SJSA1 (cell line): ENCODE results near the gene LYZL1. TPM values are rescaled to one million over a fixed set of nuclear protein-coding genes. Genes with fewer than 3 reads are reported as not detected.
A peak's percentile ranks its signal among the peaks of the same experiment; 100 is the strongest.
"Not testable (repeated sequence)": the region's sequence is repeated elsewhere in the genome, so short reads cannot be mapped to it uniquely, and the experiment has no call there.

ENCODE experiments used
- DNase-seq, 2 experiments: peaks; one replicate each; pipeline ENCODE4 v3.0.0-alpha.2; 2015 to 2020; ENCODE audit warnings: low spot score in 2 of 2, low read depth in 1 of 2
- H3K27ac ChIP-seq: fragments of 250-450 bp; sonication (Bioruptor Pico); 2 replicates; pipeline ENCODE4 v1.5.1; 2020; ENCODE audit warnings: mild to moderate bottlenecking, moderate library complexity
- H3K27me3 ChIP-seq: fragments of 250-450 bp; sonication (Bioruptor Pico); replicated peaks from 2 replicates; pipeline ENCODE4 v1.5.1; 2020; ENCODE audit warnings: mild to moderate bottlenecking, moderate library complexity
- H3K36me3 ChIP-seq: fragments of 250-450 bp; sonication (Bioruptor Pico); 2 replicates; pipeline ENCODE4 v1.5.1; 2020; ENCODE audit warnings: mild to moderate bottlenecking
- H3K4me1 ChIP-seq: fragments of 250-450 bp; sonication (Bioruptor Pico); replicated peaks from 2 replicates; pipeline ENCODE4 v1.6.1; 2021; ENCODE audit warnings: mild to moderate bottlenecking
- H3K4me3 ChIP-seq: fragments of 250-450 bp; sonication (Bioruptor Pico); 2 replicates; pipeline ENCODE4 v1.5.1; 2020; ENCODE audit warnings: mild to moderate bottlenecking
- H3K9me3 ChIP-seq: fragments of 250-450 bp; sonication (Bioruptor Pico); replicated peaks from 2 replicates; pipeline ENCODE4 v1.5.1; 2020; ENCODE audit warnings: mild to moderate bottlenecking
- total RNA-seq: library from RNA; depleted of rRNA; stranded (reverse); fragments of >200 nt; shearing (Covaris generic); gene quantifications from 2 replicates; pipeline ENCODE4 v1.2.3, GENCODE V29; 2014

Gene LYZL1
- total RNA-seq, 1 experiment from 2014 or later = not detected

DNA sequence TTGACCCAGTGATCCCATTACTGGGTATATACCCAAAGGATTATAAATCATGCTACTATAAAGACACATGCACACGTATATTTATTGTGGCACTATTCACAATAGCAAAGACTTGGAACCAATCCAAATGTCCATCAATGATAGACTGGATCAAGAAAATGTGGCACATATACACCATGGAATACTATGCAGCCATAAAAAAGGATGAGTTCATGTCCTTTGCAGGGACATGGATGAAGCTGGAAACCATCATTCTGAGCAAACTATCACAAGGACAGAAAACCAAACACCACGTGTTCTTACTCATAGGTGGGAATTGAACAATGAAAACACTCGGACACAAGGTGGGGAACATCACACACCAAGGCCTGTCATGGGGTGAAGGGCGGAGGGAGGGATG is 48.7 kb downstream of the LYZL1 start:
- H3K27me3 ChIP-seq, H3K9me3 ChIP-seq, H3K27ac ChIP-seq, H3K36me3 ChIP-seq, DNase-seq, H3K4me1 ChIP-seq, H3K4me3 ChIP-seq: not testable (repeated sequence)

GRCh38 chr10:29343607-29344038 is 54.8 kb downstream of the LYZL1 start:
- H3K4me1 ChIP-seq = peaks cover 55% of the 10 kb centered on the region
- no peaks in the 10 kb centered on the region for H3K27me3 ChIP-seq
- 0 out of 2 replicates have a peak, but pooled peaks cover 5% of the 10 kb centered on the region for H3K9me3 ChIP-seq
- H3K4me3 ChIP-seq = no peak overlapping the region
- H3K36me3 ChIP-seq = no peaks in the 10 kb centered on the region
- peak overlapping the region; percentile 100 for H3K27ac ChIP-seq
- DNase-seq = no peak

DNA sequence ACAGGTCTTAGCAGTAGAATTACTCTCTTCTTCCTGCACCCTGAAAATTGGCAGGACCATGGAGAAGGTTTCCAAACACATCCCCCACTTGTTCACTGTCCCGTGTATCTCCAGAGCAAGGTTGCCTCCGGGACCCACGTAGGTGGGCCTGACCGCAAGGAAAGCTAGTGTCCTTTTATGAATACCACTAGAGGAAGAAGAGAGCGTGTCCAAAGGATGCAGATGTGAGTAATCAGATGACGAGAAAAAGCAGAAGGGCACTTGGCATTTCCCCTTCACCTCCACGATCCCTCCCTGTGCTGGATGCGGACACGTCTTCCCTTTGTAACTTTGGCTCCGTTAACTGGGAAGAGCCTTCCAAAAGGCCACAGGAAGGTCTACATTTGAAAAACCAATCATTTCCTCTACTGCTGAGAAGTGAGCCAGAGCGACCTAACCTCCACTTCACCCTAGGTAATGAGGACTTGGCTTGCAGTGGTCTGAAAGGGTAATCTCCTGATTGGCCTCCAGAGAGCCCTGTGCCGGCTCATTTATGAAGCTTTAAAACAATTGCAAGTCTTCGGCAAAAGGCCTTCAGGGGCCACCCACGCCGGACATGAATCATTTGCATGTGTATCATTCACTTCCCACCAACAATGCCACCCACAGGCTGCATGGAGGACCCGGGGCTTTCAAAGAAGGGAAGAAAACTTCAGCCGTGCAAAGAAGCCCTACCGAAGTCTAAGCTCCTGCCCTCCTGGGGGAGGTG is 55.4 kb downstream of the LYZL1 start:
- H3K27ac ChIP-seq = peak overlapping the region; percentile 100
- peak; percentile 99 for DNase-seq
- H3K4me1 ChIP-seq = peaks cover 55% of the 10 kb centered on the region
- no peak overlapping the region for H3K4me3 ChIP-seq
- H3K9me3 ChIP-seq = 0 out of 2 replicates have a peak, but pooled peaks cover 5% of the 10 kb centered on the region
- H3K27me3 ChIP-seq = no peaks in the 10 kb centered on the region
- H3K36me3 ChIP-seq = no peaks in the 10 kb centered on the region

- Histone ChIP-seq H3K9me3 (0 out of 2 replicates have a peak, but pooled peaks cover 5% of the 10 kb centered on the region), H3K27ac (peak overlapping the region; percentile 100), H3K27me3 (no peaks in the 10 kb centered on the region), H3K4me1 (peaks cover 55% of the 10 kb centered on the region), H3K36me3 (no peaks in the 10 kb centered on the region), H3K4me3 (no peak overlapping the region)
- DNase-seq = peak; percentile 63 to 91
Measured at GRCh38 chr10:29345144-29345909, 56.5 kb downstream of the LYZL1 start.

GRCh38 chr10:29345910-29346209 is 57.0 kb downstream of the LYZL1 start:
- peak overlapping the region; percentile 100 for H3K27ac ChIP-seq
- no peak overlapping the region for H3K4me3 ChIP-seq
- H3K27me3 ChIP-seq = no peaks in the 10 kb centered on the region
- no peak for DNase-seq
- no peaks in the 10 kb centered on the region for H3K36me3 ChIP-seq
- 0 out of 2 replicates have a peak, but pooled peaks cover 5% of the 10 kb centered on the region for H3K9me3 ChIP-seq
- peaks cover 55% of the 10 kb centered on the region for H3K4me1 ChIP-seq

DNA sequence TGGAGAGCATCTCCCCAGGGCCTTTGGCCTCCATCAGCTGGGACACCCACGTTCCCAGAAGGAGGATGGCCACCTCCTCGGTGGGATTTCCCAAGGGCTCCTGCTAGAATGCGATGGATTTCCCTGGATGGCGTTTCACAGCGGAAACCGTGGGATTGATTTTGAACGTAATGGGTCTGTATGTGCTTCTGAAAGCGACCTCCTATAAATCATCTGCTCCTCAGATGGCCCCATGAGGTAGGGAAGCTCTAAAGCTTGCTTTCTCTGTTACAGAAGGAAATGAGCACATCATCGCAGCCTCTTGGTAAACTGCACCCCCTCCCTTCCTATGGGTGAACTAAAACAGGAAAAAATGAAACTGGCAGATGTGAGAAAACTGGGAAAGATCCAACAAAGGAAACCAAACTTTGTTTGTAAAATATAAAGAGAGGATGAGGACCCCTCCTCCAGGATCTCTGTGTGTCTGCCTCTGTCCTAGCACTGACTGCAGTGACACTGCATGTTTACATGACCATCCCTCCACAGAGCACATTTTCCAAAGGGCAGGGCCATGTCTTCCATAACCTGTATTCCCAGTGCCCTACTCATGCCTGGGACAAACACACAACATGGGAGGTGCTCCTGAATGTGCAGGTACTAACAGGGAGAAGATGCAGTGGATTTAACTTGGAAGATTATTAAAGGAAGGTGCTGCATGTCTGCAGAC is 57.6 kb downstream of the LYZL1 start:
- Histone ChIP-seq H3K36me3 (no peaks in the 10 kb centered on the region), H3K27me3 (no peaks in the 10 kb centered on the region)
- DNase-seq = no peak

DNA sequence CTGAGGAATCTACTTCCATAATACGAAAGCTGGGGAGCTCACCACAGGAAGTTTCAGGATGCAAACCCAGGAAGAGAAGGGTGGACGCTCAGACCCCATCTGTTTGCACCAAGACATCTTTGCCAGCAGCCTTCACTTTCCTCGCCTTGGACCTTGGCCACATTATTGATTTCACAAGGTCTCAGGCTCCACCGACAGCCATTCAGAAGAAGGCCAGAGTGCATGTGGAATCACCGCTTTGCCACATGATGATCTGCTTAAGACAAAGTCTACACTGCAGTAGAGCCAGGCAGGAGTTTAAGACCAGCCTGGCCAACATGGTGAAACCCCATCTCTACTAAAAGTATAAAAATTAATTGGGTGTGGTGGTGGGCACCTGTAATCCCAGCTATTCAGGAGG is 60.0 kb downstream of the LYZL1 start:
- no peak overlapping the region for H3K4me3 ChIP-seq
- no peaks in the 10 kb centered on the region for H3K36me3 ChIP-seq
- H3K27ac ChIP-seq = no peak overlapping the region
- H3K27me3 ChIP-seq = no peaks in the 10 kb centered on the region
- H3K4me1 ChIP-seq = peaks cover 48% of the 10 kb centered on the region
- no peaks in the 10 kb centered on the region for H3K9me3 ChIP-seq
- DNase-seq = no peak

More for the DNA sequence above, 57.6 kb downstream of the LYZL1 start:
- Histone ChIP-seq H3K9me3 (0 out of 2 replicates have a peak, but pooled peaks cover 5% of the 10 kb centered on the region), H3K4me3 (no peak overlapping the region), H3K27ac (peak overlapping the region; percentile 100), H3K4me1 (peaks cover 55% of the 10 kb centered on the region)

- no peaks in the 10 kb centered on the region for H3K36me3 ChIP-seq
- no peaks in the 10 kb centered on the region for H3K9me3 ChIP-seq
- H3K4me1 ChIP-seq = peaks cover 43% of the 10 kb centered on the region
- DNase-seq = no peak
- H3K4me3 ChIP-seq = no peak overlapping the region
- H3K27me3 ChIP-seq = no peaks in the 10 kb centered on the region
- no peak overlapping the region for H3K27ac ChIP-seq
Measured at GRCh38 chr10:29353305-29353704, 64.4 kb downstream of the LYZL1 start.

DNA sequence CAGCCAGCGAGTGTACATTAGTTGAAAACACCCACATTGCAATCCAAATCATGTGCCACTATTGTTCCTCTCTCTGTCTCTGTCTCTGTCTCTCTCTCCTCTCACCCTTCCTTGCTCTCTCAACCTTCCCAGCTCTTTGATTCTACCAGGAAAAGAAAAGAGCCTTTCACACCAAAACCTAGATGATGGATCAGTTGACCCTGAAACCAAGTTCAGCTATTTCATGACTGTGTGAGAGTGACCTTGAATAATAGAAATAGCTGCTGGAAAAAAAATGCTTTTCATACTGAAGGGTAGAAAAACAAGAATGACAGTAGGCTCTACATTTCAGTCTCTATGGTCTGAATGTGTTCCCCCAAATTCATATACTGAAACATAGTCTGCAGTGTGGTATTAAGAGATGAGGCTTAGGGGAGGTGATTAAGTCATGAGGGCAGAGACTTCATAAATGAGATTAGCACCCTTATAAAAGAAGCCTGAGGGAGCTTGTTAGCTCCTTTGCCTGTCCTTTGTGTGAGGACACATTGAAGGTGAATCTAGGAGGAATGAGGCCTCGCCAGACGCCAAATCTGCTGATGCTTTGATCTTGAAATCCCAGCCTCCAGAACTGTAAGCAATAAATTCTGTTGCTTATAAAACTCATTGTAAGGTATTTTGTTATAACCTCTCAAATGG is 65.2 kb downstream of the LYZL1 start:
- no peaks in the 10 kb centered on the region for H3K36me3 ChIP-seq
- peaks cover 43% of the 10 kb centered on the region for H3K4me1 ChIP-seq
- H3K4me3 ChIP-seq = no peak overlapping the region
- H3K27ac ChIP-seq = no peak overlapping the region
- DNase-seq = no peak
- no peaks in the 10 kb centered on the region for H3K9me3 ChIP-seq
- H3K27me3 ChIP-seq = no peaks in the 10 kb centered on the region

GRCh38 chr10:29355411-29355991 is 66.6 kb downstream of the LYZL1 start:
- no peaks in the 10 kb centered on the region for H3K9me3 ChIP-seq
- H3K27me3 ChIP-seq = no peaks in the 10 kb centered on the region
- peak in 1 of 2 experiments; percentile 33 for DNase-seq
- peak overlapping the region; percentile 20 for H3K27ac ChIP-seq
- peaks cover 43% of the 10 kb centered on the region for H3K4me1 ChIP-seq
- no peak overlapping the region for H3K4me3 ChIP-seq
- H3K36me3 ChIP-seq = no peaks in the 10 kb centered on the region

DNA sequence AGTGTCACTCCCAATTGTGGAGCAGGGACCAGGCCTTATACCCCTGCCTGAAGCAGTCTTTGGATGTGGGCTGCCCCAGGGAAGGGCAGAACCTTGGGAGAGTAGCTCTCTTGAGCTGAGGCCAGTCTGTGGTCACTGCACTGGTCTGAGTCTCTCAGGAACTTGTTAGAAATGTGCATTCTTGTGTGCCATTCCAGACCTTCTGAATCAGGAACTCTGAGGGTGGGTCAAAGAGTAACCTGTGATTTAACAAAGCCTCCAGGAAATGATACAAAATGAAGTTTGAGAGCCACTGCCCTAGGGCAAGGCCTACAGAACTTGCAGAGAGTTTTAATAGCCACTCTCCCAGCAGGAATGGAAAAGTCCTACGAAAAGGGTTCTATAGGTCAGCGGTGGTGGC is 68.1 kb downstream of the LYZL1 start:
- Histone ChIP-seq H3K4me3 (no peak overlapping the region), H3K27me3 (no peaks in the 10 kb centered on the region), H3K9me3 (no peaks in the 10 kb centered on the region), H3K27ac (no peak overlapping the region), H3K4me1 (peaks cover 43% of the 10 kb centered on the region), H3K36me3 (no peaks in the 10 kb centered on the region)
- DNase-seq = no peak

DNA sequence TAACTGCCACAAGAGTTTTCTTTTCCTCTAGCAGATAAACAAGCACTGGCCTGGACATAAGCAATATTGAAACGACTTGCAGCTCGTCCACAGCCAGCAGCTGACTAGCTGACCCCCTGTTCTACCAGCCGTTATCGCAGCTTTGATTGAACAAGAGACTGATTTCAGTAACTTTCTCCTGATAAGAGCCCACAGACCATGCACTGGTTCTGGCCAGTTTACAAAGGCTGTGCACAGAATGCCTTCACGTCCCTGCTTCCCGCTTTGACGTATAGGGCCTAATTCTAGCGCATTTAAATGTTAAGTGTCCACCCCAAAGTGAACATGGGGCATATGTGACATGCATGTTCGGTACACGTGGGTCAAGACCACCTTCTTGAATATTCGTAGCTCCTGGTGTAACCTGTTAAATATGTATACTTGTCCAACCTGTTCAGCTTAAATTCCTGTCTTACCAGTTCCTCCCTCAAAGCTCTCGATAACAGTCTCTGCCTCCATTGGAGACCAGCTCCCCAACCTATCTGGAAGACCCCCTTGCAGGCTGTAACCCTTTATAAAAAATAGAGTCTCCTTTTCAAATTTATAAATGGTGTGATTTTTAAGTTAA is 69.2 kb downstream of the LYZL1 start:
- Histone ChIP-seq H3K4me1 (peaks cover 38% of the 10 kb centered on the region), H3K4me3 (no peak overlapping the region), H3K27me3 (no peaks in the 10 kb centered on the region), H3K9me3 (no peaks in the 10 kb centered on the region), H3K36me3 (no peaks in the 10 kb centered on the region), H3K27ac (no peak overlapping the region)
- DNase-seq = no peak
